HG02852 (cell line): ENCODE results near the gene NFIA.
"Not testable (repeated sequence)": the region's sequence is repeated elsewhere in the genome, so short reads cannot be mapped to it uniquely, and the experiment has no call there.

Experiments
- ATAC-seq: cut with Tn5 transposase; IDR thresholded peaks from one replicate; pipeline ENCODE4 v1.9.1; 2021; ENCODE audit warnings: mild to moderate bottlenecking, moderate library complexity; ENCODE audit not compliant: unreplicated experiment

NFIA gene

GRCh38 chr1:61263905-61264824 lies 181.8 kb downstream of the NFIA start:
- ATAC-seq: no peak

GRCh38 chr1:61264825-61265242 lies 182.5 kb downstream of the NFIA start:
- ATAC-seq: no peak

- ATAC-seq: no peak
These were observed 183.3 kb downstream of the NFIA start for GRCh38 chr1:61265665-61266064.

- no peak for ATAC-seq
These were observed 184.4 kb downstream of the NFIA start for GRCh38 chr1:61266738-61267137.

GRCh38 chr1:61268546-61269240 lies 186.3 kb downstream of the NFIA start:
- no peak for ATAC-seq

GRCh38 chr1:61269602-61270001 lies 187.2 kb downstream of the NFIA start:
- no peak for ATAC-seq

- ATAC-seq: no peak
These were observed 187.7 kb downstream of the NFIA start for GRCh38 chr1:61270107-61270506.

GRCh38 chr1:61270761-61271411 lies 188.5 kb downstream of the NFIA start:
- ATAC-seq: no peak

GRCh38 chr1:61271412-61271789 lies 189.0 kb downstream of the NFIA start:
- no peak for ATAC-seq

- ATAC-seq: no peak
These were observed 190.9 kb downstream of the NFIA start for GRCh38 chr1:61273167-61273705.

GRCh38 chr1:61273861-61274260 lies 191.5 kb downstream of the NFIA start:
- ATAC-seq: no peak

GRCh38 chr1:61274939-61275338 lies 192.6 kb downstream of the NFIA start:
- ATAC-seq: no peak

- ATAC-seq: no peak
These were observed 193.9 kb downstream of the NFIA start for GRCh38 chr1:61276246-61276645.

- ATAC-seq: no peak
These were observed 194.8 kb downstream of the NFIA start for GRCh38 chr1:61277121-61277690.

GRCh38 chr1:61278503-61278902 lies 196.1 kb downstream of the NFIA start:
- not testable (repeated sequence) for ATAC-seq

GRCh38 chr1:61278966-61279365 lies 196.6 kb downstream of the NFIA start:
- ATAC-seq: no peak

- no peak for ATAC-seq
These were observed 197.2 kb downstream of the NFIA start for GRCh38 chr1:61279570-61279969.

- no peak for ATAC-seq
These were observed 198.1 kb downstream of the NFIA start for GRCh38 chr1:61280452-61280851.

- no peak for ATAC-seq
These were observed 200.0 kb downstream of the NFIA start for GRCh38 chr1:61282387-61282786.

GRCh38 chr1:61284248-61284854 lies 202.0 kb downstream of the NFIA start:
- peak; percentile 62 for ATAC-seq

- no peak for ATAC-seq
These were observed 202.6 kb downstream of the NFIA start for GRCh38 chr1:61284936-61285335.
